Hepatocyte (in vitro differentiated cells): ENCODE data around the gene CTSC.

ENCODE experiments used
- EZH2 ChIP-seq: fragments of 200-600 bp; sonication (generic); IDR thresholded peaks from 2 replicates; pipeline ENCODE4 v1.6.1; 2016; ENCODE audit warnings: antibody characterized with exemption, mild to moderate bottlenecking, borderline replicate concordance
- EZH2phosphoT487 ChIP-seq: fragments of 200-600 bp; sonication (generic); IDR thresholded peaks from one replicate; pipeline ENCODE4 v1.6.1; 2018; ENCODE audit warnings: antibody characterized with exemption, mild to moderate bottlenecking, low read depth, moderate library complexity; ENCODE audit not compliant: unreplicated experiment, severe bottlenecking
- TF ChIP-seq, protein P1 (sequence below): fragments of 200-600 bp; sonication (generic); IDR thresholded peaks from 2 replicates; pipeline ENCODE4 v1.5.1; 2016; ENCODE audit warnings: antibody characterized with exemption, mild to moderate bottlenecking; ENCODE audit not compliant: poor library complexity

GRCh38 chr11:88275636-88276035, 61.9 kb downstream of the CTSC start:
- TF ChIP-seq, protein P1, sequence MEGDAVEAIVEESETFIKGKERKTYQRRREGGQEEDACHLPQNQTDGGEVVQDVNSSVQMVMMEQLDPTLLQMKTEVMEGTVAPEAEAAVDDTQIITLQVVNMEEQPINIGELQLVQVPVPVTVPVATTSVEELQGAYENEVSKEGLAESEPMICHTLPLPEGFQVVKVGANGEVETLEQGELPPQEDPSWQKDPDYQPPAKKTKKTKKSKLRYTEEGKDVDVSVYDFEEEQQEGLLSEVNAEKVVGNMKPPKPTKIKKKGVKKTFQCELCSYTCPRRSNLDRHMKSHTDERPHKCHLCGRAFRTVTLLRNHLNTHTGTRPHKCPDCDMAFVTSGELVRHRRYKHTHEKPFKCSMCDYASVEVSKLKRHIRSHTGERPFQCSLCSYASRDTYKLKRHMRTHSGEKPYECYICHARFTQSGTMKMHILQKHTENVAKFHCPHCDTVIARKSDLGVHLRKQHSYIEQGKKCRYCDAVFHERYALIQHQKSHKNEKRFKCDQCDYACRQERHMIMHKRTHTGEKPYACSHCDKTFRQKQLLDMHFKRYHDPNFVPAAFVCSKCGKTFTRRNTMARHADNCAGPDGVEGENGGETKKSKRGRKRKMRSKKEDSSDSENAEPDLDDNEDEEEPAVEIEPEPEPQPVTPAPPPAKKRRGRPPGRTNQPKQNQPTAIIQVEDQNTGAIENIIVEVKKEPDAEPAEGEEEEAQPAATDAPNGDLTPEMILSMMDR = no peak
- TF ChIP-seq EZH2 (no peak), EZH2phosphoT487 (no peak)
